SK-N-SH (cell line): Measurements from ENCODE around the gene CERS6.

Experiments used
- CHD2 ChIP-seq: fragments of 150-350 bp; IDR thresholded peaks from 2 replicates; pipeline ENCODE4 v1.6.1; 2018; ENCODE audit warnings: low read length; ENCODE audit not compliant: partially characterized antibody
- EP300 ChIP-seq, 2 experiments: IDR thresholded peaks; 2 replicates each; pipeline versions ENCODE4 v1.4.0 to v1.6.1; 2012; ENCODE audit warnings: borderline replicate concordance in 1 of 2, low read depth in 1 of 2, low read length in 1 of 2
- EZH2phosphoT487 ChIP-seq: fragments of 200-600 bp; sonication (generic); IDR thresholded peaks from 2 replicates; pipeline ENCODE4 v1.6.1; 2017; ENCODE audit warnings: low read depth, mixed run types, mild to moderate bottlenecking, antibody characterized with exemption, moderate library complexity, borderline replicate concordance
- FOXJ3 ChIP-seq: sonication (generic); formaldehyde crosslinking; IDR thresholded peaks from 2 replicates; pipeline ENCODE4 v1.5.1; 2020; ENCODE audit warnings: mild to moderate bottlenecking, missing genetic modification reagents
- JUND ChIP-seq: IDR thresholded peaks from 2 replicates; pipeline ENCODE4 v1.4.0; 2012
- POLR2AphosphoS5 ChIP-seq: IDR thresholded peaks from 2 replicates; pipeline ENCODE4 v1.6.1; 2012; ENCODE audit warnings: low read depth, low read length
- RAD21 ChIP-seq: IDR thresholded peaks from 2 replicates; pipeline ENCODE4 v1.6.1; 2012; ENCODE audit warnings: mild to moderate bottlenecking, low read length
- SMC3 ChIP-seq: IDR thresholded peaks from 2 replicates; pipeline ENCODE4 v1.6.1; 2012; ENCODE audit warnings: low read depth, low read length, improper control_type of control experiment
- YY1 ChIP-seq: IDR thresholded peaks from 2 replicates; pipeline ENCODE4 v1.4.0; 2012; ENCODE audit warnings: low read depth, mild to moderate bottlenecking
- TF ChIP-seq, protein P1 (sequence below): fragments of 200-600 bp; sonication (generic); IDR thresholded peaks from 2 replicates; pipeline ENCODE4 v1.6.1; 2017; ENCODE audit warnings: antibody characterized with exemption, mild to moderate bottlenecking, moderate library complexity
- TF ChIP-seq, protein P2 (sequence below): IDR thresholded peaks from 2 replicates; pipeline ENCODE4 v1.4.0; 2012; ENCODE audit warnings: low read depth
- TF ChIP-seq, protein P3 (sequence below): IDR thresholded peaks from 2 replicates; pipeline ENCODE4; 2012
- TF ChIP-seq, protein P4 (sequence below): IDR thresholded peaks from 2 replicates; pipeline ENCODE4 v1.6.1; 2012; ENCODE audit warnings: mild to moderate bottlenecking, low read depth, low read length, moderate library complexity

DNA sequence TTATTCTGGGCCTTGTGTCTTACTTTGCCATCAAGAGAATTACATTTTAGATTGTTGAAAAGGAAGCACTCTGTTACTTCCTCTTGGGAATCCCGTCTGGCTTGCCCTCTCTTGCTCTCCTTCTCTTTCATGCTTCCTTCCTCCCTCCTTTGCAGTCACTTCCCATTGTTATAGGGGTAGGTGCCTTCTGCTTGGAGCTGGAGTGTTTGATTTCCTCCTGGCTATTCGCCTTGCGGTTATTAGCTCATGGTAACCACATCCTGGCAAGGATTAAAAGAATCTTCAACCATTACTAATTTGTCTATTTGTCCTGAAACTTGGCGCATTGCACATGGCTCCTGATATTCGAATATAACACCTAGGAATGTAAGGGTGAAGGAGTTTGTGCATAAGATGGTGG lies 115.0 kb downstream of the CERS6 start:
- TF ChIP-seq FOXJ3 (CRISPR knock-in tag) (no peak), SMC3 (no peak), CHD2 (no peak), YY1 (no peak), EZH2phosphoT487 (no peak), POLR2AphosphoS5 (no peak), EP300 (IDR thresholded peaks at IDR 0.05; ENCODE audit: borderline replicate concordance in 1 of 2, low read depth in 1 of 2, low read length in 1 of 2) (no peak), RAD21 (no peak), JUND (no peak)
- TF ChIP-seq, protein P1, sequence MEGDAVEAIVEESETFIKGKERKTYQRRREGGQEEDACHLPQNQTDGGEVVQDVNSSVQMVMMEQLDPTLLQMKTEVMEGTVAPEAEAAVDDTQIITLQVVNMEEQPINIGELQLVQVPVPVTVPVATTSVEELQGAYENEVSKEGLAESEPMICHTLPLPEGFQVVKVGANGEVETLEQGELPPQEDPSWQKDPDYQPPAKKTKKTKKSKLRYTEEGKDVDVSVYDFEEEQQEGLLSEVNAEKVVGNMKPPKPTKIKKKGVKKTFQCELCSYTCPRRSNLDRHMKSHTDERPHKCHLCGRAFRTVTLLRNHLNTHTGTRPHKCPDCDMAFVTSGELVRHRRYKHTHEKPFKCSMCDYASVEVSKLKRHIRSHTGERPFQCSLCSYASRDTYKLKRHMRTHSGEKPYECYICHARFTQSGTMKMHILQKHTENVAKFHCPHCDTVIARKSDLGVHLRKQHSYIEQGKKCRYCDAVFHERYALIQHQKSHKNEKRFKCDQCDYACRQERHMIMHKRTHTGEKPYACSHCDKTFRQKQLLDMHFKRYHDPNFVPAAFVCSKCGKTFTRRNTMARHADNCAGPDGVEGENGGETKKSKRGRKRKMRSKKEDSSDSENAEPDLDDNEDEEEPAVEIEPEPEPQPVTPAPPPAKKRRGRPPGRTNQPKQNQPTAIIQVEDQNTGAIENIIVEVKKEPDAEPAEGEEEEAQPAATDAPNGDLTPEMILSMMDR: no peak
- TF ChIP-seq, protein P2, sequence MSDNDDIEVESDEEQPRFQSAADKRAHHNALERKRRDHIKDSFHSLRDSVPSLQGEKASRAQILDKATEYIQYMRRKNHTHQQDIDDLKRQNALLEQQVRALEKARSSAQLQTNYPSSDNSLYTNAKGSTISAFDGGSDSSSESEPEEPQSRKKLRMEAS: no peak
- TF ChIP-seq, protein P3, sequence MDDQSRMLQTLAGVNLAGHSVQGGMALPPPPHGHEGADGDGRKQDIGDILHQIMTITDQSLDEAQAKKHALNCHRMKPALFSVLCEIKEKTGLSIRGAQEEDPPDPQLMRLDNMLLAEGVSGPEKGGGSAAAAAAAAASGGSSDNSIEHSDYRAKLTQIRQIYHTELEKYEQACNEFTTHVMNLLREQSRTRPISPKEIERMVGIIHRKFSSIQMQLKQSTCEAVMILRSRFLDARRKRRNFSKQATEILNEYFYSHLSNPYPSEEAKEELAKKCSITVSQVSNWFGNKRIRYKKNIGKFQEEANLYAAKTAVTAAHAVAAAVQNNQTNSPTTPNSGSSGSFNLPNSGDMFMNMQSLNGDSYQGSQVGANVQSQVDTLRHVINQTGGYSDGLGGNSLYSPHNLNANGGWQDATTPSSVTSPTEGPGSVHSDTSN: no peak
- TF ChIP-seq, protein P4, sequence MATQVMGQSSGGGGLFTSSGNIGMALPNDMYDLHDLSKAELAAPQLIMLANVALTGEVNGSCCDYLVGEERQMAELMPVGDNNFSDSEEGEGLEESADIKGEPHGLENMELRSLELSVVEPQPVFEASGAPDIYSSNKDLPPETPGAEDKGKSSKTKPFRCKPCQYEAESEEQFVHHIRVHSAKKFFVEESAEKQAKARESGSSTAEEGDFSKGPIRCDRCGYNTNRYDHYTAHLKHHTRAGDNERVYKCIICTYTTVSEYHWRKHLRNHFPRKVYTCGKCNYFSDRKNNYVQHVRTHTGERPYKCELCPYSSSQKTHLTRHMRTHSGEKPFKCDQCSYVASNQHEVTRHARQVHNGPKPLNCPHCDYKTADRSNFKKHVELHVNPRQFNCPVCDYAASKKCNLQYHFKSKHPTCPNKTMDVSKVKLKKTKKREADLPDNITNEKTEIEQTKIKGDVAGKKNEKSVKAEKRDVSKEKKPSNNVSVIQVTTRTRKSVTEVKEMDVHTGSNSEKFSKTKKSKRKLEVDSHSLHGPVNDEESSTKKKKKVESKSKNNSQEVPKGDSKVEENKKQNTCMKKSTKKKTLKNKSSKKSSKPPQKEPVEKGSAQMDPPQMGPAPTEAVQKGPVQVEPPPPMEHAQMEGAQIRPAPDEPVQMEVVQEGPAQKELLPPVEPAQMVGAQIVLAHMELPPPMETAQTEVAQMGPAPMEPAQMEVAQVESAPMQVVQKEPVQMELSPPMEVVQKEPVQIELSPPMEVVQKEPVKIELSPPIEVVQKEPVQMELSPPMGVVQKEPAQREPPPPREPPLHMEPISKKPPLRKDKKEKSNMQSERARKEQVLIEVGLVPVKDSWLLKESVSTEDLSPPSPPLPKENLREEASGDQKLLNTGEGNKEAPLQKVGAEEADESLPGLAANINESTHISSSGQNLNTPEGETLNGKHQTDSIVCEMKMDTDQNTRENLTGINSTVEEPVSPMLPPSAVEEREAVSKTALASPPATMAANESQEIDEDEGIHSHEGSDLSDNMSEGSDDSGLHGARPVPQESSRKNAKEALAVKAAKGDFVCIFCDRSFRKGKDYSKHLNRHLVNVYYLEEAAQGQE: no peak
